ENCODE measurements around the gene FAM98C. TPM values are rescaled to one million over a fixed set of nuclear protein-coding genes. Genes with fewer than 3 reads are reported as not detected.

The FAM98C gene
- total RNA-seq, 2 experiments from 2014 or later = 21.9 to 31.1 TPM

GRCh38 chr19:38377052-38377451 is 25.8 kb upstream of the FAM98C start:
- intact Hi-C loops (cut with micrococcal nuclease; ENCODE audit: unreplicated experiment) = no loop called here
- Histone ChIP-seq H4K20me1 (ENCODE audit: insufficient read depth, low read length) (peaks cover 4% of the 10 kb centered on the region; the same call in 1 of the 2 replicates), H3K27ac (ENCODE audit: low read depth, low read length, poor library complexity, severe bottlenecking) (no peak overlapping the region), H3K4me3 (ENCODE audit: low read depth, low read length, poor library complexity, severe bottlenecking) (no peak overlapping the region), H3K9me2 (ENCODE audit: insufficient read depth, low read length) (no peaks in the 10 kb centered on the region), H2AFZ (ENCODE audit: low read length) (no peak overlapping the region), H3K36me3 (ENCODE audit: insufficient read depth, low read length) (peaks cover 56% of the 10 kb centered on the region), H3K9me3 (ENCODE audit: low read length) (no peaks in the 10 kb centered on the region), H3K4me1 (ENCODE audit: insufficient read depth, low read length, poor library complexity, severe bottlenecking) (peaks cover 21% of the 10 kb centered on the region), H3K79me2 (ENCODE audit: insufficient read depth, low read depth, low read length) (peaks cover 32% of the 10 kb centered on the region), H3K4me2 (ENCODE audit: low read length) (no peak overlapping the region)
- POLR2A ChIA-PET = no interaction called here
- DNase-seq (ENCODE audit: low spot score) = no peak
- CTCF ChIA-PET (ENCODE audit: unreplicated experiment) = no interaction called here
- no TSS peak for BruUV-seq (replicated peaks)
- TF ChIP-seq EZH2phosphoT487 (IDR thresholded peaks at IDR 0.05; ENCODE audit: borderline replicate concordance, low read depth, low read length) (no peak), CTCF (conservative IDR thresholded peaks at IDR 0.05; ENCODE audit: low read length) (no peak)

- Histone ChIP-seq H4K20me1 (ENCODE audit: insufficient read depth, low read length) (peaks cover 4% of the 10 kb centered on the region; the same call in 1 of the 2 replicates), H3K4me2 (ENCODE audit: low read length) (no peak overlapping the region), H2AFZ (ENCODE audit: low read length) (no peak overlapping the region), H3K36me3 (ENCODE audit: insufficient read depth, low read length) (peaks cover 75% of the 10 kb centered on the region), H3K4me1 (ENCODE audit: insufficient read depth, low read length, poor library complexity, severe bottlenecking) (peaks cover 18% of the 10 kb centered on the region), H3K27ac (ENCODE audit: low read depth, low read length, poor library complexity, severe bottlenecking) (no peak overlapping the region), H3K79me2 (ENCODE audit: insufficient read depth, low read depth, low read length) (peaks cover 32% of the 10 kb centered on the region), H3K4me3 (ENCODE audit: low read depth, low read length, poor library complexity, severe bottlenecking) (no peak overlapping the region), H3K9me2 (ENCODE audit: insufficient read depth, low read length) (no peaks in the 10 kb centered on the region), H3K9me3 (ENCODE audit: low read length) (no peaks in the 10 kb centered on the region)
- intact Hi-C loops (cut with micrococcal nuclease; ENCODE audit: unreplicated experiment) = no loop called here
- TF ChIP-seq EZH2phosphoT487 (IDR thresholded peaks at IDR 0.05; ENCODE audit: borderline replicate concordance, low read depth, low read length) (no peak), CTCF (conservative IDR thresholded peaks at IDR 0.05; ENCODE audit: low read length) (no peak)
- CTCF ChIA-PET (ENCODE audit: unreplicated experiment) = no interaction called here
- BruUV-seq (replicated peaks) = no TSS peak
- DNase-seq (ENCODE audit: low spot score) = no peak
- POLR2A ChIA-PET = no interaction called here
These were observed 24.0 kb upstream of the FAM98C start for GRCh38 chr19:38378866-38379265.

DNA sequence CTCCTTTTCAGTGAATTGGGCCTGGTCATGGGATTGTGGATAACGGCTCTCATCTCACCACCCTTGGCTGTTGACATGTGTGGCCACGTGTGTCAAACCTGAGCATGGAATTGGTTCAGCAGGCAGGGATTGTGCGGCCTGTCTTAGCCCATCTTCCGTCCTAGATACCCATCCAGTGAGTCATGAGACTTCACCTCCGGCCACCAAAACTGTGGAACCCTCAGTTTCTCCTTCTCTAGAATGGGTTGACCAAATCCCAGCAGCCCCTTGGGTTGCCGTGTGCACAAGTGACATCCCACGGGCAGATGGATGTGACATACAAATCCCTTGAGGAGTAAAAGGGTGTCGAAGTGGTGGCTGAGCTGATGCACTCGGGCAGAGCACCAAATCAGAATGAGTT is 21.8 kb upstream of the FAM98C start:
- no peak overlapping the region for H3K4me2 ChIP-seq (ENCODE audit: low read length)
- H3K4me1 ChIP-seq (ENCODE audit: insufficient read depth, low read length, poor library complexity, severe bottlenecking) = peaks cover 7% of the 10 kb centered on the region
- no peak overlapping the region for H3K27ac ChIP-seq (ENCODE audit: low read depth, low read length, poor library complexity, severe bottlenecking)
- no peaks in the 10 kb centered on the region for H4K20me1 ChIP-seq (ENCODE audit: insufficient read depth, low read length)
- peaks cover 77% of the 10 kb centered on the region for H3K36me3 ChIP-seq (ENCODE audit: insufficient read depth, low read length)
- no peak for DNase-seq (ENCODE audit: low spot score)
- H3K79me2 ChIP-seq (ENCODE audit: insufficient read depth, low read depth, low read length) = peaks cover 18% of the 10 kb centered on the region
- TF ChIP-seq EZH2phosphoT487 (IDR thresholded peaks at IDR 0.05; ENCODE audit: borderline replicate concordance, low read depth, low read length) = no peak
- no peak for TF ChIP-seq CTCF (conservative IDR thresholded peaks at IDR 0.05; ENCODE audit: low read length)
- no peaks in the 10 kb centered on the region for H3K9me2 ChIP-seq (ENCODE audit: insufficient read depth, low read length)
- no TSS peak for BruUV-seq (replicated peaks)
- no peak overlapping the region for H2AFZ ChIP-seq (ENCODE audit: low read length)
- H3K4me3 ChIP-seq (ENCODE audit: low read depth, low read length, poor library complexity, severe bottlenecking) = no peak overlapping the region
- intact Hi-C loops (cut with micrococcal nuclease; ENCODE audit: unreplicated experiment) = no loop called here
- ChIA-PET CTCF (ENCODE audit: unreplicated experiment) (no interaction called here), POLR2A (no interaction called here)
- no peaks in the 10 kb centered on the region for H3K9me3 ChIP-seq (ENCODE audit: low read length)

All from OCI-LY7 (cell line).